H1 (cell line): Measurements from ENCODE around the gene TOP1.

Source experiments
- CTCF ChIP-seq, 3 experiments: IDR thresholded peaks; 1 replicate in 2 of 3; 2 replicates in 1 of 3; pipeline versions ENCODE4 v1.5.1 to v1.6.1; 2011; ENCODE audit warnings: low read length in 3 of 3, mild to moderate bottlenecking in 3 of 3, inconsistent platforms in 2 of 3, low read depth in 1 of 3, moderate library complexity in 1 of 3; ENCODE audit not compliant: insufficient read depth in 1 of 3; ENCODE audit errors: control extremely low read depth in 1 of 3
- EZH2 ChIP-seq: fragments of 200-600 bp; sonication (generic); IDR thresholded peaks from 2 replicates; pipeline ENCODE4 v1.7.1; 2012; ENCODE audit warnings: low read depth, mild to moderate bottlenecking, moderate library complexity, low read length, inconsistent platforms; ENCODE audit not compliant: severe bottlenecking
- GTF2F1 ChIP-seq: IDR thresholded peaks from 2 replicates; pipeline ENCODE4 v1.6.1; 2012; ENCODE audit warnings: low read depth, low read length, improper control_type of control experiment, borderline replicate concordance
- JUND ChIP-seq: IDR thresholded peaks from 2 replicates; pipeline ENCODE4 v1.6.1; 2011; ENCODE audit warnings: mild to moderate bottlenecking, improper control_type of control experiment, low read length
- POLR2AphosphoS5 ChIP-seq: IDR thresholded peaks from 2 replicates; pipeline ENCODE4 v1.6.1; 2011; ENCODE audit warnings: low read depth, low read length
- RFX5 ChIP-seq: IDR thresholded peaks from 2 replicates; pipeline ENCODE4 v1.6.1; 2011; ENCODE audit warnings: low read depth, low read length, improper control_type of control experiment, borderline replicate concordance
- TAF1 ChIP-seq: IDR thresholded peaks from 2 replicates; pipeline ENCODE4 v1.6.1; 2011; ENCODE audit warnings: mild to moderate bottlenecking, low read depth, low read length
- TF ChIP-seq, protein P1 (sequence below): IDR thresholded peaks from 2 replicates; pipeline ENCODE4 v1.6.1; 2012; ENCODE audit warnings: inconsistent platforms
- TF ChIP-seq, protein P2 (sequence below): IDR thresholded peaks from 2 replicates; pipeline ENCODE4 v1.6.1; 2011; ENCODE audit warnings: low read length, improper control_type of control experiment

GRCh38 chr20:41125530-41126457 lies 97.2 kb downstream of the TOP1 start:
- TF ChIP-seq CTCF (IDR thresholded peaks at IDR 0.05; ENCODE audit: control extremely low read depth in 1 of 3, insufficient read depth in 1 of 3, low read depth in 1 of 3, low read length in 3 of 3) (no peak), RFX5 (no peak), GTF2F1 (no peak), POLR2AphosphoS5 (no peak), EZH2 (no peak), JUND (no peak), TAF1 (no peak)
- TF ChIP-seq, protein P1, sequence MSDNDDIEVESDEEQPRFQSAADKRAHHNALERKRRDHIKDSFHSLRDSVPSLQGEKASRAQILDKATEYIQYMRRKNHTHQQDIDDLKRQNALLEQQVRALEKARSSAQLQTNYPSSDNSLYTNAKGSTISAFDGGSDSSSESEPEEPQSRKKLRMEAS = no peak
- TF ChIP-seq, protein P2, sequence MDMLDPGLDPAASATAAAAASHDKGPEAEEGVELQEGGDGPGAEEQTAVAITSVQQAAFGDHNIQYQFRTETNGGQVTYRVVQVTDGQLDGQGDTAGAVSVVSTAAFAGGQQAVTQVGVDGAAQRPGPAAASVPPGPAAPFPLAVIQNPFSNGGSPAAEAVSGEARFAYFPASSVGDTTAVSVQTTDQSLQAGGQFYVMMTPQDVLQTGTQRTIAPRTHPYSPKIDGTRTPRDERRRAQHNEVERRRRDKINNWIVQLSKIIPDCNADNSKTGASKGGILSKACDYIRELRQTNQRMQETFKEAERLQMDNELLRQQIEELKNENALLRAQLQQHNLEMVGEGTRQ = no peak
